Fibroblast of the aortic adventitia (primary cell): ENCODE results near the gene GLI1. TPM values are rescaled to one million over a fixed set of nuclear protein-coding genes. Genes with fewer than 3 reads are reported as not detected.

Source experiments
- DNase-seq: peaks from one replicate; pipeline ENCODE4 v3.0.0-alpha.2; 2010; ENCODE audit warnings: low read depth
- H3K4me3 ChIP-seq: 2 replicates; pipeline ENCODE4 v1.5.1; 2011; ENCODE audit warnings: low read depth, mild to moderate bottlenecking, control low read depth, low read length, moderate library complexity
- total RNA-seq: library from RNA; depleted of rRNA; stranded (reverse); fragments of >200 nt; gene quantifications from 2 replicates; pipeline ENCODE4 v1.2.3, GENCODE V29; 2012; ENCODE audit warnings: low replicate concordance
- TF ChIP-seq, protein P1 (sequence below): IDR thresholded peaks from 2 replicates; pipeline ENCODE4 v1.5.1; 2011; ENCODE audit warnings: mild to moderate bottlenecking, low read length, control low read depth, inconsistent platforms; ENCODE audit not compliant: insufficient read depth

The GLI1 gene
- total RNA-seq, 1 donor, result 1.1 TPM

DNA sequence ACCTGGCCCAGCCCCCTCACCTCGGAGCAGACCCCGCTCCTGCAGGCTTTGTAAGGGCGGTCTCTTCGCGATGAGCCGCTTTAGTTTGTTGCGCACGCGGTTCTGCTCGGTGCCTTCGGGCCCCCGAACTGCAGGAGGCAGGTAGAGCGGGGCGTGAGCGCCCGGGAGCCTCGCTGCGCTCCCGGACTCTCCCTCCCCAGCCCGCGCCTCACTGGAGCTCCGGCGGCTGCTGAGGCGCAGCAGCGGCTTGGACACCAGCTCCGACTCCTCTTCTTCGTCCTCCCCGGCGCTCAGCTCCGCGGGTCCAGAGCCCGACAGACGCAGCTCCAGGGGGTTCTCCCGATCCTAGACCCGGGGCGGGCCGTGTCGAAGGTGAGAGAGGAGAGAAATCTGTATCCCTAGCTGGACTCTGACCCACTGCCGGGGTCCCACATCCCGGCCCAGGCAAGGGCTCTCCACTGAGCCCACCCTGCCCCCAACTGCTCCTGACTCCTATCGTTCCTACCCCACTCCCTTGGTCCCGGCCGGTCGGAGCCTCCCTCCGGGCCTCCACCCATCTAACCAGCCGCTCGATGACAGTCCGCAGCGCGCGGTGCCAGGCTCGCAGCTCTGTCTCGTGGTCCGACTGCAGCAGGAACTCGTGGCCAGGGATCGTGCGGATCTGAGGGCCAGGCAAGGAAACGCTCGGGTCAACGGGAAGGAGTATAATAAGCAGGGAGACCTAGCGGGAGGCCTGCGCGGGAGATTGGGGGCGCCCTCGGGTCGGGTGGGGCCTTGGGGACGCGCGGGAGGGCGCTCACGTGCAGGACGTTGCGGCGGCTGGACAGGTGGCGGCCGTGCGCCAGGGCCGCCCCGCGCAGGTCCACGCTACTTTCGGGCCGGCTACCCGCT lies 15.9 kb downstream of the GLI1 start:
- TF ChIP-seq, protein P1, sequence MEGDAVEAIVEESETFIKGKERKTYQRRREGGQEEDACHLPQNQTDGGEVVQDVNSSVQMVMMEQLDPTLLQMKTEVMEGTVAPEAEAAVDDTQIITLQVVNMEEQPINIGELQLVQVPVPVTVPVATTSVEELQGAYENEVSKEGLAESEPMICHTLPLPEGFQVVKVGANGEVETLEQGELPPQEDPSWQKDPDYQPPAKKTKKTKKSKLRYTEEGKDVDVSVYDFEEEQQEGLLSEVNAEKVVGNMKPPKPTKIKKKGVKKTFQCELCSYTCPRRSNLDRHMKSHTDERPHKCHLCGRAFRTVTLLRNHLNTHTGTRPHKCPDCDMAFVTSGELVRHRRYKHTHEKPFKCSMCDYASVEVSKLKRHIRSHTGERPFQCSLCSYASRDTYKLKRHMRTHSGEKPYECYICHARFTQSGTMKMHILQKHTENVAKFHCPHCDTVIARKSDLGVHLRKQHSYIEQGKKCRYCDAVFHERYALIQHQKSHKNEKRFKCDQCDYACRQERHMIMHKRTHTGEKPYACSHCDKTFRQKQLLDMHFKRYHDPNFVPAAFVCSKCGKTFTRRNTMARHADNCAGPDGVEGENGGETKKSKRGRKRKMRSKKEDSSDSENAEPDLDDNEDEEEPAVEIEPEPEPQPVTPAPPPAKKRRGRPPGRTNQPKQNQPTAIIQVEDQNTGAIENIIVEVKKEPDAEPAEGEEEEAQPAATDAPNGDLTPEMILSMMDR, result no peak
- DNase-seq, result peak; percentile 37
- no peak overlapping the region for H3K4me3 ChIP-seq

DNA sequence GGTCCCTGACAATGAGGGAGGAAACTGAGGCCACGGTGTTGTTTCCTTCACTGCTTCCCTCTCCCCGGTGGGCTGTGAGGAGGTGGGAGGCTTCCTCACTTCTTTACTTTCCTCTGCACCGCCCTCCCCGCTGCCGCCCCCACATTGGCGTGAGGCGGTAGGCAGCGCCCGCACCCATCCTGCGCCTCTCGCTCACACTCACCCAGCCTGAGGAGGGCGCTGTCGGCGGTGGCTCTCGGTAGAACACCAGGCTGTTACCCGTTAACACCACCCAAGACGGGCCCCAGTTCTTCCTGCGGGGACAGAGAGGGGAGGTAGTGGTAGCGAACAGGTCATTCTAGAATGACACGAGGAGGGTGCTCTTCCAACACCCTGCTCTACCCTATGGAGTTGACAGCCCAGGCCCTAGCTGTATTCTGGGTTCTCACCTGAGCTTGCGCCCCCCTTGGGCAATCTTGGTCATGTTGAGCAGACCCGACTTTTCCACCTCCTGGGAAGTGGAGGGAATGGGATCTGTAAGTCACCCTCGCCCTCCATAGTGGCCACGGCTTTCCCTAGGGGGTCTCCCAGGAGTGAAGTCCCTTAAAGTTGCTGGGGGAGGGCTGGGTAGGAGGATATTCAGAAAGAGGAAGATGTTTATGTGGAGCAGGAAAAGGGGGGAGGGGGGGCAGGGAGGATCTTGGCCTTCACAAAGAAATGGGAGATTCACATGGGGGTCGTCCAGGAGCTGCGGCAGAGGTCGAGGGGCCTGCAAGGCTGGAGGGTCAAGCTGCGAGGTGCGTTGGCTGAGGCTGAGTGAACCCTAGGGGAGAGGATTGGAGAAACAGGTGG lies 16.8 kb downstream of the GLI1 start:
- H3K4me3 ChIP-seq, result no peak overlapping the region
- TF ChIP-seq, protein P1, result no peak
- no peak for DNase-seq

DNA sequence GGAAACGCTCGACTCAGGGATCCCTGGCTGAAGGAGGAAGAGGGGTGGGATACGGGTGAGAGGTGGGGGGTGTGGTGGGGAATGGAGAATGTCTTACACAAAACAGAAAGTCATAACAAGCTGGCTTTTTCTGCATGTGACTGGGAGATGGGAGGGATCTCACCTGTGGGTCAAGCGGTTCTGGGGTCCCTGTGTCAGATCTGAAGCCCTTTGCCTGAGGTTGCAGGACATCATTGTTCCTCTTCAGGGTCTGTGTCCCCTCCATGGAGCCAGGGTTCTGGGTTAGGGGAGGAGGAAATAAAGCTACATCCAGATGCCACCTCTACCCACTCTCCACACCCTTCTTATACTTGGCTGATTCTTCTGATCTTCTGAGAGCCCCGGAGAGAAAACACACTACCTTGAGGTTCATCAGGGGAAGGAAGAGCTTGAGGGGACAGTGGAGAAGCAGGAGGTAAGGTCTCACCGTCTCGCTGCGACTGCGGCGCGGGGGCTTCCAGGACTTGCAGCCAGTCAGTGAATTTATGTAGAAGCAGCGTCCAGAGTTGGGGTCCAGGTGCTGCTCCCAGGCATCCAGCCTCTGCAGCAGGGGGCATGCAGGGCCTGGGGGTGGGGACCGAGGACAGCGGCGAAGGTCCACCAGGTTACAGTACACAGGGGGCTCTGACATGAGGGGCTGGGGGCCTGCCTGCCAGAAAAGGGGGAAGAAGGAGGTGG lies 17.6 kb downstream of the GLI1 start:
- TF ChIP-seq, protein P1, result no peak
- DNase-seq, result no peak
- no peak overlapping the region for H3K4me3 ChIP-seq

DNA sequence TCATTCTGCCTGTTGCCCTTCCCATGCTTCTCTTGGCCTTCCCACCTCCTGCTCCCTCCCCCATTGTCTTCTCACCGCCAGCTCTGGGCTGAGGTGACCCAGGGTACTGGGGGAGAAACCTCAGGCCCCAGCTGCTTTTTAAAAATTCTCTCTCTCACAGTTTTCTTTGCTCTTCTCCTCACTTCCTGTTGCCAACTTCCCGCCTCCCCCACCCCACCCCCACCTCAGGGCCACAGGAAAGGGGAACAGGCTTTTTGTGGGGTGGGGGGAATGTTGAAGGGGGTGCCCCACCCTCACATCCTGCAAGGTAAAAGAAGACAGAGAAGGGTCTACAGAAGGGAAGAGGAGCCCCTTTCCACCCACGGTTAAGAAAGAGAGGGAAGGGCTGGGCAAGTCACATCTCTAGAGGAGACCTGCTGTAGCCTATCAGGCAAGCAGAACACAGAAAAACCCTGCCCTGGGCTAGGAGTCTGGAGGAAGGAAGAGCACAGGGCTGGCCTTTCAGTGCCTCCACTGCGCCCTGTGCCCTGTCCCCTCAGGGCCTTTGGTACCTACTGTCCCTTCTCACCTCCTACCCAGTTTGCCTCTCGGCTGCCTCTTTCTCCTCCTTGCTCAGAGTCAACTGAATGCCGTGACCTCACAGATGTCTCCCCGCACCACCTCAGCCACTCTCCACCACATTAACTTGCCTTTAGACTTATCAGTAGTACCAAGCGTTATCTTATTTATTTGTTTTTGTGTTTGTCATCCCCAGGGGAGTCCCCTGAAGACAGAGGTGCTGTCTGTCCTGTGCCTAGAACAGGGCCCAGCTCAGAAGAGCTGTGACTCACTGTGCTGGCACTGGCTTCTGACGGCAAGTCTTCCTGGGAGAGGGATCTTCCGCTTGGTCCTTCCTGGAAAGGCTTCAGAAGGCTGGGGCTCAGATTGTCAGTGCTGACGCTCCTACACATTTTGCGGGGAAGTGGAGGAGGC lies 18.4 kb downstream of the GLI1 start:
- no peak for DNase-seq
- no peak overlapping the region for H3K4me3 ChIP-seq
- TF ChIP-seq, protein P1, result no peak

DNA sequence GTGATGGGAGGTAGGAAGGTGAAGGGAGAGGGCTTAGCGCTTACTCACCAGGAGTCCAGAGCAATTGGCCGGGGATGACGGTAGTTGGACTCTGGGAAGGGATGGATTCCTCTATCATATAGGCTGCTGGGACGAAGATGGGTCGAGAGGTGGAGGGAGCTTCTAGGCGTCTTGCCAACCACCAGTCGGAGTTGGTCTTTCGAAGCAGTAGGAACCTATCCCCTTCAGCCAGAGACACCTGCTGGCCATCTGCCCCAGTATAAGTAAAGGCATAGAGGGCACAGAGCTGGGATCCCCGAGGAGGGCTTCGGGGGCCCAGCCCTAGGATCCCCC lies 19.4 kb downstream of the GLI1 start:
- H3K4me3 ChIP-seq, result no peak overlapping the region
- TF ChIP-seq, protein P1, result no peak
- no peak for DNase-seq
